GM12878 (cell line): ENCODE measurements around the gene MT1X. TPM values are rescaled to one million over a fixed set of nuclear protein-coding genes. Genes with fewer than 3 reads are reported as not detected.

Experiments
- ATAC-seq: fragments of 200-7000 bp; cut with Tn5 transposase; 3 replicates; pipeline ENCODE4 v1.9.1; 2020; ENCODE audit warnings: mild to moderate bottlenecking, moderate library complexity
- BruUV-seq: library from RNA; stranded (reverse); fragments of 400-500 nt; replicated peaks from 2 replicates; lab custom pipeline; 2021; lab: Mats Ljungman, UMichigan
- CTCF ChIA-PET: fragments of 300-600 bp; sonication (Branson Sonifier 250); formaldehyde crosslinking; extraction: SDS; loops from one replicate; lab custom pipeline; 2021; ENCODE audit warnings: inconsistent platforms; lab: Yijun Ruan, JAX
- POLR2A ChIA-PET: fragments of 350-600 bp; formaldehyde crosslinking; extraction: SDS; loops from one replicate; lab custom pipeline; 2021; ENCODE audit warnings: inconsistent platforms; lab: Charles Lee
- RAD21 ChIA-PET: fragments of 300-600 bp; sonication (Branson Sonifier 250); formaldehyde crosslinking; loops from one replicate; lab custom pipeline; 2023; ENCODE audit warnings: antibody characterized with exemption; ENCODE audit not compliant: unreplicated experiment; lab: Charles Lee
- SMC1A ChIA-PET: fragments of 300-600 bp; sonication (Branson Sonifier 250); formaldehyde crosslinking; loops from one replicate; lab custom pipeline; 2023; ENCODE audit not compliant: unreplicated experiment, uncharacterized antibody; lab: Charles Lee
- DNase-seq: peaks from one replicate; pipeline ENCODE4 v3.0.0-alpha.2; 2011; ENCODE audit warnings: low read depth, low spot score
- FAIRE-seq: peaks from 3 replicates; lab custom pipeline; 2011; peaks lifted over from hg19 to GRCh38; lab: Jason Lieb, UNC
- H2AFZ ChIP-seq: 2 replicates; pipeline ENCODE4 v1.6.0; 2011; ENCODE audit warnings: low read depth, low read length, control low read depth; ENCODE audit not compliant: control insufficient read depth
- H3K27ac ChIP-seq: 2 replicates; pipeline ENCODE4 v1.5.1; 2011; ENCODE audit warnings: control low read depth; ENCODE audit not compliant: control insufficient read depth, insufficient read depth
- H3K27me3 ChIP-seq, 2 experiments: replicated peaks in 1 of 2; 2 replicates each; pipeline versions ENCODE4 v1.6.0 to v1.6.1; 2011; ENCODE audit warnings: low read length in 1 of 2; ENCODE audit not compliant: control insufficient read depth in 2 of 2, insufficient read depth in 2 of 2
- H3K36me3 ChIP-seq, 2 experiments: 2 replicates each; pipeline ENCODE4 v1.5.1; 2011; ENCODE audit warnings: low read length in 1 of 2; ENCODE audit not compliant: control insufficient read depth in 2 of 2, insufficient read depth in 2 of 2
- H3K4me1 ChIP-seq: 2 replicates; pipeline ENCODE4 v1.6.1; 2011; ENCODE audit warnings: mild to moderate bottlenecking, low read length, moderate library complexity, mixed read lengths; ENCODE audit not compliant: control insufficient read depth, insufficient read depth
- H3K4me2 ChIP-seq: 2 replicates; pipeline ENCODE4 v1.6.0; 2011; ENCODE audit warnings: control low read depth; ENCODE audit not compliant: control insufficient read depth, insufficient read depth
- H3K4me3 ChIP-seq: fragments of 200-600 bp; sonication (generic); 2 replicates; pipeline ENCODE4 v1.5.1; 2016
- H3K79me2 ChIP-seq: 2 replicates; pipeline ENCODE4 v1.6.0; 2011; ENCODE audit warnings: low read length; ENCODE audit not compliant: control insufficient read depth, insufficient read depth
- H3K9ac ChIP-seq: 2 replicates; pipeline ENCODE4 v1.8.0; 2011; ENCODE audit warnings: low read length, control low read depth, mixed read lengths; ENCODE audit not compliant: control insufficient read depth, insufficient read depth
- H3K9me3 ChIP-seq: replicated peaks from 3 replicates; pipeline ENCODE4 v1.5.1; 2011; ENCODE audit warnings: mild to moderate bottlenecking, low read length; ENCODE audit not compliant: control insufficient read depth, insufficient read depth
- H4K20me1 ChIP-seq: 2 replicates; pipeline ENCODE4 v1.6.0; 2011; ENCODE audit not compliant: control insufficient read depth, insufficient read depth
- DPF2 ChIP-seq: fragments of 450-650 bp; IDR thresholded peaks from 2 replicates; pipeline ENCODE4 v1.6.1; 2017; ENCODE audit warnings: mild to moderate bottlenecking
- EGR1 ChIP-seq, 2 experiments: IDR thresholded peaks; 1 replicate in 1 of 2; 2 replicates in 1 of 2; pipeline ENCODE4 v1.6.1; 2011 to 2012; ENCODE audit warnings: low read depth in 2 of 2, low read length in 2 of 2, borderline replicate concordance in 1 of 2, mild to moderate bottlenecking in 1 of 2, moderate library complexity in 1 of 2
- FOXM1 ChIP-seq: IDR thresholded peaks from 2 replicates; pipeline ENCODE4 v1.6.1; 2012; ENCODE audit warnings: low read depth, mild to moderate bottlenecking, inconsistent platforms, low read length, moderate library complexity
- NFYA ChIP-seq: IDR thresholded peaks from 2 replicates; pipeline ENCODE4 v1.6.1; 2011; ENCODE audit warnings: low read depth, mild to moderate bottlenecking, low read length, improper control_type of control experiment, borderline replicate concordance
- POLR2AphosphoS5 ChIP-seq: IDR thresholded peaks from 2 replicates; pipeline ENCODE4 v1.6.1; 2011; ENCODE audit warnings: mild to moderate bottlenecking, low read length, inconsistent platforms
- SUPT20H ChIP-seq: IDR thresholded peaks from 2 replicates; pipeline ENCODE4 v1.6.1; 2011; ENCODE audit warnings: low read depth, mild to moderate bottlenecking, low read length, moderate library complexity, borderline replicate concordance; ENCODE audit not compliant: control insufficient read depth
- SUZ12 ChIP-seq: fragments of 200-600 bp; sonication (generic); IDR thresholded peaks from one replicate; pipeline ENCODE4 v1.6.1; 2018; ENCODE audit warnings: antibody characterized with exemption, mild to moderate bottlenecking; ENCODE audit not compliant: unreplicated experiment
- YY1 ChIP-seq: IDR thresholded peaks from 2 replicates; pipeline ENCODE4 v1.6.1; 2011; ENCODE audit warnings: low read depth, mild to moderate bottlenecking, low read length
- WGBS: methylation state at CpG from one replicate; pipeline ENCODE4 v1.1.6; 2016; ENCODE audit warnings: low lambda C conversion rate; ENCODE audit not compliant: insufficient replicate concordance, insufficient coverage; ENCODE audit errors: missing lambda C conversion rate; 5-methylcytosine and 5-hydroxymethylcytosine counted together
- in situ Hi-C: fragments of 300-500 bp; cut with MboI; formaldehyde crosslinking; loops from 9 replicates; pipeline ENCODE4 v1.14.3; 2018; ENCODE audit warnings: mixed read lengths
- intact Hi-C: fragments of 100-400 bp; cut with micrococcal nuclease; formaldehyde crosslinking; loops from one replicate; pipeline ENCODE4 v1.14.2; 2022; ENCODE audit not compliant: unreplicated experiment
- polyA plus RNA-seq, 11 experiments: library from polyadenylated mRNA; depleted of rRNA in 4 of 11; unstranded in 6 of 11; stranded (reverse) in 5 of 11; fragments of >200 nt; fragmentation: Nextera tagmentation in 4 of 11; fragmentation: Illumina TruSeq in 1 of 11; extraction: Ambion mirVana in 4 of 11; extraction: Trizol in 1 of 11; gene quantifications; 1 replicate in 1 of 11; 2 replicates in 10 of 11; pipeline versions ENCODE4 v1.2.1 to v1.2.3, GENCODE V29; 2011 to 2016; ENCODE audit warnings: inconsistent platforms in 2 of 11, missing spikeins in 2 of 11, low read depth in 1 of 11
- total RNA-seq, 4 experiments: library from RNA; depleted of rRNA in 3 of 4; stranded (reverse); fragments of >200 nt in 3 of 4; fragmentation: Illumina TruSeq in 1 of 4; extraction: Trizol in 1 of 4; gene quantifications; 2 replicates each; pipeline versions ENCODE4 v1.2.1 to v1.2.3, GENCODE V29; 2013 to 2021

MT1X gene
- total and polyA plus RNA-seq, 10 of the 15 experiments (the other 5 are each of a cell fraction or from before 2014, with no cell fraction given), result 5.8 to 65.6 (median 15.4) TPM

GRCh38 chr16:56647641-56648431, 34.4 kb upstream of the MT1X start:
- TF ChIP-seq SUPT20H (no peak), DPF2 (no peak), EGR1 (IDR thresholded peaks at IDR 0.05; ENCODE audit: borderline replicate concordance in 1 of 2, low read depth in 2 of 2, low read length in 2 of 2) (no peak), YY1 (no peak), POLR2AphosphoS5 (no peak), NFYA (no peak), FOXM1 (no peak), SUZ12 (no peak)
- ChIA-PET CTCF (interaction anchor here (1.6 kb wide), 1 partner anchor 54 kb away, joined by 4 read pairs; no protein-coding TSS in a partner anchor), SMC1A (no interaction called here), RAD21 (interaction anchor here (1.0 kb wide), 1 partner anchor 54 kb away, joined by 4 read pairs; no protein-coding TSS in a partner anchor), POLR2A (no interaction called here)
- H4K20me1 ChIP-seq, result no peaks in the 10 kb centered on the region
- H3K9me3 ChIP-seq, result no peaks in the 10 kb centered on the region
- H3K27me3 ChIP-seq, result peaks cover 10 to 25% of the 10 kb centered on the region in 2 experiments
- H2AFZ ChIP-seq, result no peak overlapping the region
- H3K36me3 ChIP-seq, result no peaks in the 10 kb centered on the region
- intact Hi-C loops (no loop called here), in situ Hi-C loops (no loop called here)
- H3K9ac ChIP-seq, result no peak overlapping the region
- no peaks in the 10 kb centered on the region for H3K79me2 ChIP-seq
- no peak for ATAC-seq
- H3K4me3 ChIP-seq, result no peak overlapping the region
- FAIRE-seq, result no peak
- no peak overlapping the region for H3K4me2 ChIP-seq
- no peaks in the 10 kb centered on the region for H3K4me1 ChIP-seq
- WGBS, result 37% methylated on average over 33 of the region's 33 CpGs
- no peak overlapping the region for H3K27ac ChIP-seq
- no TSS peak for BruUV-seq
- no peak for DNase-seq
